GM12801 (cell line): ENCODE measurements around the gene CSNK1D.

ENCODE experiments used
- CTCF ChIP-seq: IDR thresholded peaks from one replicate; pipeline ENCODE4 v1.5.1; 2011; ENCODE audit warnings: control low read depth; ENCODE audit not compliant: insufficient read length; ENCODE audit errors: extremely low read depth

The CSNK1D gene

DNA sequence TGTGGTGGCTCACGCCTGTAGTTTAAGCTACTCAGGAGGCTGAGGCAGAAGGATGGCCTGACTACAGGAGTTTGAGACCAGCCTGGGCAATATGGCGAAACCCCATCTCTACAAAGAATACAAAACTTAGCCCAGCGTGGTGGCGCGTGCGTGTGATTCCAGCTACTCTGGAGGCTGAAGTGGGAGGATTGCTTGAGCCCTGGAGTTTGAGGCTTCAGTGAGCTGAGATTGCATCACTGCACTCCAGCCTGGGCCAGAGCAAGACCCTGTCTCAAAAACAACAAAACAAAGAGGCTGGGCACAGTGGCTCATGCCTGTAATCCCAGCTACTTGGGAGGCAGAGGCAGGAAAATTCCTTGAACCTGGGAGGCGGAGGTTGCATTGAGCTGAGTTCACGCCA lies 7.0 kb upstream of the CSNK1D start:
- no peak for TF ChIP-seq CTCF

GRCh38 chr17:82278786-82279391 lies 5.4 kb upstream of the CSNK1D start:
- no peak for TF ChIP-seq CTCF

DNA sequence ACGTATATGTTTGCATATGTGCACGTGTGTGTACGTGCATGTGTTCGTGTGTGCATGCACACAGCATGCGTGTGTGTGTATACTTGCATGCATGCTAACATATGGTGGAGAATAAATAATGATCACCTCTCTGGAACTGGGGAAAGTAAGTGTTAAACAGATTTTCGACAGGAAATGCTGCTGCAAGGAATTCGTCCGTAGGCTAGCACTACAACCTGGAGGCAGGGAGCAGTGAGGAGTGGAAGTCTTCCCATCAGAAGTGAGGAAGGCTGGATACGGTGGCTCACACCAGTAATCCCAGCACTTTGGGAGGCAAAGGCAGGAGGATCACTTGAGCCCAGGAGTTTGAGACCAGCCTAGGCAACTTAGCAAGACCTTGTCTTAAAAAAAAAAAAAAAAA lies 4.8 kb upstream of the CSNK1D start:
- no peak for TF ChIP-seq CTCF

DNA sequence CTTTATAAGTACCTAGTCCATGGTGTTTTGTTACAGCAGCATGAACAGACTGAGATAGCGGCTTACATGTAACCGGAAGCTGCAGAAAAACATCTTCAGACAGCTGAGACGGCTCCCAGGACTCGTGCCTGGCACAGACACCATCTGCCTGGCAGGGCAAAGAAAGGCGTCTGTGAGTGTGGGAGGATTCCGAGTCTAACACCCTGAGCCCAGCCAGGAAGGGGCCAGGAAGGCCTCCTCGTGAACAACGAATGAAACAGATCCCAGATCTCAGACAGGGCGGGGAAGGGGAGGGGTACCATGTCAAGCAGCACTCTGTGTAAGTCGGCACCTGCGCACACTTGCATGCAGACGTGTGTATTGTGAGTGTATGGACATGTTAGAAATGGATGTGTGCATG lies 4.4 kb upstream of the CSNK1D start:
- TF ChIP-seq CTCF = no peak

GRCh38 chr17:82276938-82277337 lies 3.4 kb upstream of the CSNK1D start:
- no peak for TF ChIP-seq CTCF

- TF ChIP-seq CTCF = no peak
These were observed 1.8 kb upstream of the CSNK1D start for GRCh38 chr17:82275326-82275725.

GRCh38 chr17:82274134-82275020 lies 877 bp upstream of the CSNK1D start:
- no peak for TF ChIP-seq CTCF
